WTC11 (cell line): ENCODE data around the gene WWOX. TPM values are rescaled to one million over a fixed set of nuclear protein-coding genes. Genes with fewer than 3 reads are reported as not detected.

Experiments
- ATAC-seq: fragments of 200-7000 bp; cut with Tn5 transposase; 2 replicates; pipeline ENCODE4 v1.10.0; 2021; ENCODE audit warnings: mild to moderate bottlenecking, moderate library complexity
- CTCF ChIA-PET: fragments of 300-600 bp; sonication (Branson Sonifier 250); formaldehyde crosslinking; loops from one replicate; lab custom pipeline; 2021; ENCODE audit warnings: antibody characterized with exemption; lab: Charles Lee
- POLR2A ChIA-PET: fragments of 350-600 bp; sonication (Branson Sonifier 250); formaldehyde crosslinking; loops from one replicate; lab custom pipeline; 2021; ENCODE audit warnings: antibody characterized with exemption; lab: Charles Lee
- DNase-seq: peaks from one replicate; pipeline ENCODE4 v3.0.0; 2021; ENCODE audit warnings: low spot score
- H3K27ac Mint-ChIP-seq: 2 replicates; pipeline ENCODE4 v1.8.0; 2021; ENCODE audit warnings: mixed read lengths
- H3K27me3 Mint-ChIP-seq: 2 replicates; pipeline ENCODE4 v1.8.0; 2021; ENCODE audit warnings: low read depth, mild to moderate bottlenecking, moderate library complexity, mixed read lengths
- H3K36me3 Mint-ChIP-seq: 2 replicates; pipeline ENCODE4 v1.8.0; 2021; ENCODE audit warnings: mixed read lengths
- H3K4me1 Mint-ChIP-seq: 2 replicates; pipeline ENCODE4 v1.8.0; 2022; ENCODE audit warnings: mixed read lengths
- H3K4me3 Mint-ChIP-seq: 2 replicates; pipeline ENCODE4 v1.8.0; 2021; ENCODE audit warnings: mild to moderate bottlenecking, moderate library complexity, mixed read lengths
- H3K9me3 Mint-ChIP-seq: 2 replicates; pipeline ENCODE4 v1.8.0; 2021; ENCODE audit warnings: mixed read lengths
- ATF3 ChIP-seq: sonication (generic); formaldehyde crosslinking; conservative IDR thresholded peaks from 2 replicates; pipeline ENCODE4 v1.8.1; 2022; ENCODE audit warnings: mild to moderate bottlenecking, missing genetic modification reagents
- CTCF ChIP-seq: fragments of 200-600 bp; IDR thresholded peaks from 2 replicates; pipeline ENCODE4 v1.8.0; 2022; ENCODE audit warnings: antibody characterized with exemption
- KAT7 ChIP-seq: sonication (generic); formaldehyde crosslinking; IDR thresholded peaks from 2 replicates; pipeline ENCODE4 v1.8.1; 2023; ENCODE audit warnings: missing genetic modification reagents, mild to moderate bottlenecking, borderline replicate concordance
- MAX ChIP-seq: sonication (generic); formaldehyde crosslinking; IDR thresholded peaks from 2 replicates; pipeline ENCODE4 v1.8.0; 2022; ENCODE audit warnings: mild to moderate bottlenecking, missing genetic modification reagents
- MLX ChIP-seq: sonication (generic); formaldehyde crosslinking; IDR thresholded peaks from 2 replicates; pipeline ENCODE4 v1.8.1; 2023; ENCODE audit warnings: mild to moderate bottlenecking, missing genetic modification reagents, moderate library complexity
- NFATC4 ChIP-seq: fragments of 250-450 bp; sonication (Bioruptor Pico); IDR thresholded peaks from 2 replicates; pipeline ENCODE4 v1.9.0; 2021; ENCODE audit warnings: mild to moderate bottlenecking
- ZNF138 ChIP-seq: sonication (generic); formaldehyde crosslinking; conservative IDR thresholded peaks from 2 replicates; pipeline ENCODE4 v1.8.1; 2022; ENCODE audit warnings: mild to moderate bottlenecking, moderate library complexity, missing genetic modification reagents
- ZNF219 ChIP-seq: sonication (generic); formaldehyde crosslinking; IDR thresholded peaks from 2 replicates; pipeline ENCODE4 v1.8.0; 2023; ENCODE audit warnings: missing genetic modification reagents, mild to moderate bottlenecking, borderline replicate concordance
- ZNF423 ChIP-seq: fragments of 250-450 bp; sonication (Bioruptor Pico); IDR thresholded peaks from 2 replicates; pipeline ENCODE4 v2.1.2; 2022; ENCODE audit warnings: mild to moderate bottlenecking, moderate library complexity
- total RNA-seq: library from RNA; stranded (reverse); gene quantifications from 3 replicates; pipeline ENCODE4 v1.2.3, GENCODE V29; 2021
- TF ChIP-seq, protein P1 (sequence below): sonication (generic); formaldehyde crosslinking; IDR thresholded peaks from 2 replicates; pipeline ENCODE4 v1.8.0; 2022; ENCODE audit warnings: missing genetic modification reagents

WWOX gene
- total RNA-seq, 1 experiment from 2014 or later: 15.7 TPM

- TF ChIP-seq, protein P1, sequence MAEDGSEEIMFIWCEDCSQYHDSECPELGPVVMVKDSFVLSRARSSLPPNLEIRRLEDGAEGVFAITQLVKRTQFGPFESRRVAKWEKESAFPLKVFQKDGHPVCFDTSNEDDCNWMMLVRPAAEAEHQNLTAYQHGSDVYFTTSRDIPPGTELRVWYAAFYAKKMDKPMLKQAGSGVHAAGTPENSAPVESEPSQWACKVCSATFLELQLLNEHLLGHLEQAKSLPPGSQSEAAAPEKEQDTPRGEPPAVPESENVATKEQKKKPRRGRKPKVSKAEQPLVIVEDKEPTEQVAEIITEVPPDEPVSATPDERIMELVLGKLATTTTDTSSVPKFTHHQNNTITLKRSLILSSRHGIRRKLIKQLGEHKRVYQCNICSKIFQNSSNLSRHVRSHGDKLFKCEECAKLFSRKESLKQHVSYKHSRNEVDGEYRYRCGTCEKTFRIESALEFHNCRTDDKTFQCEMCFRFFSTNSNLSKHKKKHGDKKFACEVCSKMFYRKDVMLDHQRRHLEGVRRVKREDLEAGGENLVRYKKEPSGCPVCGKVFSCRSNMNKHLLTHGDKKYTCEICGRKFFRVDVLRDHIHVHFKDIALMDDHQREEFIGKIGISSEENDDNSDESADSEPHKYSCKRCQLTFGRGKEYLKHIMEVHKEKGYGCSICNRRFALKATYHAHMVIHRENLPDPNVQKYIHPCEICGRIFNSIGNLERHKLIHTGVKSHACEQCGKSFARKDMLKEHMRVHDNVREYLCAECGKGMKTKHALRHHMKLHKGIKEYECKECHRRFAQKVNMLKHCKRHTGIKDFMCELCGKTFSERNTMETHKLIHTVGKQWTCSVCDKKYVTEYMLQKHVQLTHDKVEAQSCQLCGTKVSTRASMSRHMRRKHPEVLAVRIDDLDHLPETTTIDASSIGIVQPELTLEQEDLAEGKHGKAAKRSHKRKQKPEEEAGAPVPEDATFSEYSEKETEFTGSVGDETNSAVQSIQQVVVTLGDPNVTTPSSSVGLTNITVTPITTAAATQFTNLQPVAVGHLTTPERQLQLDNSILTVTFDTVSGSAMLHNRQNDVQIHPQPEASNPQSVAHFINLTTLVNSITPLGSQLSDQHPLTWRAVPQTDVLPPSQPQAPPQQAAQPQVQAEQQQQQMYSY (CRISPR knock-in tag): no peak
- no peak for TF ChIP-seq ATF3 (CRISPR knock-in tag)
- no peak for TF ChIP-seq ZNF219 (CRISPR knock-in tag)
- no peak for TF ChIP-seq ZNF423 (CRISPR knock-in tag)
Measured at GRCh38 chr16:78985716-78986605, 886.5 kb downstream of the WWOX start (continued).

DNA sequence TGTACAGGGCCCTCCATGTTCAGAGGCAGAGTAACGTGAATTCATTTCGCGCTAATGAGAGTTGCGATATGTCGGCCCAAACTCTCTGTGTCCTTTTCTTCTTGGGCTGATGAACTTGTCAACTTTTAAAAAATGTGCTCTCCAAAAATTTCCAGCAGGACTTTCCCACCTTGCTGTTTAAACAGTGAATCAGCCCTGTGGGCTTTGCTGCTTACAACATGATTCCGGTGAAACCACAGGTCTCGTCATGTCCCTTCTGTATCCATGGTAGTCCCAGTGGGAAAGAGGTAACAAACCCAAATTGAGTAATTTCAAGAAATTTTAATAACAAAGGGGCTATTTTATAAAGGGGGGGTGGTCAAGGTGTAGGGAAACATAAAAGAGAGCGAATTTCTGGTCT, 888.2 kb downstream of the WWOX start:
- DNase-seq (no peak), ATAC-seq (no peak)
- ChIA-PET CTCF (interaction anchor here (1.4 kb wide), 3 partner anchors 10 to 60 kb away, joined by 4 to 8 read pairs (median 6); no protein-coding TSS in a partner anchor), POLR2A (no interaction called here)
- no peak overlapping the region for H3K4me3 Mint-ChIP-seq
- H3K36me3 Mint-ChIP-seq: no peaks in the 10 kb centered on the region; the same call in none of the 2 replicates
- 0 out of 2 replicates have a peak, but pooled peaks cover 5% of the 10 kb centered on the region for H3K9me3 Mint-ChIP-seq
- peaks cover 53% of the 10 kb centered on the region for H3K4me1 Mint-ChIP-seq
- no peak for TF ChIP-seq MAX (CRISPR knock-in tag)
- TF ChIP-seq ZNF138: no peak
- no peak for TF ChIP-seq NFATC4 (CRISPR knock-in tag)
- TF ChIP-seq KAT7 (CRISPR knock-in tag): no peak
- H3K27ac Mint-ChIP-seq: peak overlapping the region; percentile 65; the same call in 1 of the 2 replicates
- H3K27me3 Mint-ChIP-seq: no peaks in the 10 kb centered on the region

GRCh38 chr16:78988361-78988969, 889.0 kb downstream of the WWOX start:
- Mint-ChIP-seq H3K4me3 (no peak overlapping the region), H3K4me1 (peaks cover 53% of the 10 kb centered on the region), H3K9me3 (0 out of 2 replicates have a peak, but pooled peaks cover 5% of the 10 kb centered on the region), H3K27me3 (no peaks in the 10 kb centered on the region), H3K36me3 (no peaks in the 10 kb centered on the region; the same call in 1 of the 2 replicates), H3K27ac (no peak overlapping the region; the same call in 1 of the 2 replicates)
- POLR2A ChIA-PET: interaction anchor here (0.7 kb wide), 1 partner anchor 339 kb away, joined by 3 read pairs; no protein-coding TSS in a partner anchor
- ATAC-seq (peak; percentile 89), DNase-seq (peak; percentile 30)
- TF ChIP-seq MLX (no peak), CTCF (peak; percentile 36)
- CTCF ChIA-PET: interaction anchor here (0.6 to 1.4 kb wide), 8 partner anchors 11 to 614 kb away, joined by 3 to 8 read pairs (median 4); no protein-coding TSS in a partner anchor
